DND-41 (cell line): ENCODE results near the gene CLEC18B.

Experiments used
- CTCF ChIP-seq: IDR thresholded peaks from 2 replicates; pipeline ENCODE4 v1.5.1; 2012; ENCODE audit warnings: borderline replicate concordance, low read length, moderate library complexity, mild to moderate bottlenecking; ENCODE audit not compliant: poor library complexity, severe bottlenecking; ENCODE audit errors: extremely low read depth
- EZH2 ChIP-seq: IDR thresholded peaks from 3 replicates; pipeline ENCODE4 v1.6.1; 2012; ENCODE audit warnings: borderline replicate concordance, low read depth, mild to moderate bottlenecking, moderate library complexity, low read length, inconsistent platforms; ENCODE audit not compliant: severe bottlenecking

GRCh38 chr16:74449470-74449869 is 28.2 kb upstream of the CLEC18B start:
- TF ChIP-seq CTCF (no peak), EZH2 (no peak)
